VCaP (cell line): ENCODE results near the gene QKI.

Experiments
- H3K27ac ChIP-seq: fragments of 450-650 bp; 2 replicates; pipeline ENCODE4 v1.5.1; 2017
- CTCF ChIP-seq: fragments of 450-650 bp; conservative IDR thresholded peaks from 2 replicates; pipeline ENCODE4 v1.5.1; 2017; ENCODE audit warnings: mild to moderate bottlenecking, moderate library complexity

Gene QKI

GRCh38 chr6:163613668-163614067, 199.2 kb downstream of the QKI start:
- TF ChIP-seq CTCF, result no peak

GRCh38 chr6:163616452-163616851, 201.9 kb downstream of the QKI start:
- TF ChIP-seq CTCF, result no peak
- no peak overlapping the region for H3K27ac ChIP-seq

More at GRCh38 chr6:163613668-163614067, 199.2 kb downstream of the QKI start:
- no peak overlapping the region for H3K27ac ChIP-seq

DNA sequence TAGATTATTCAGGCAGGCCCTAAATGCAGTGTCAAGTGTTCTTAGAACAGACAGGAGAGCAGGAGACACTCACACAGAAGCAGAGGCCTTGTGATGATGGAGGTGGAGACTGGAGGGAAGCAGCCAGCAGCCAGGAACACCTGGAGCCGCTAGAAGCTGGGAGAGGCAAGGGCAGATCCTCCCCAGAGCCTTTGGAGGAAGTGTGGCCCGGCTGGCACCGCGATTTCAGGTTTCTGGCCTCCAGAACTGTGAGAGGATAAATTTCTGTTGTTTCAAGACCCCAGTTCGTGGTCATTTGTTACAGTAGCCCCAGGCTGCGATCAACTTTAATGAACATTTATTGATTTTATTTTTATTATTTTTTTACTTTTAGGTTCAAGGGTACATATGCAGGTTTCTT, 203.0 kb downstream of the QKI start:
- TF ChIP-seq CTCF, result no peak
- H3K27ac ChIP-seq, result no peak overlapping the region

DNA sequence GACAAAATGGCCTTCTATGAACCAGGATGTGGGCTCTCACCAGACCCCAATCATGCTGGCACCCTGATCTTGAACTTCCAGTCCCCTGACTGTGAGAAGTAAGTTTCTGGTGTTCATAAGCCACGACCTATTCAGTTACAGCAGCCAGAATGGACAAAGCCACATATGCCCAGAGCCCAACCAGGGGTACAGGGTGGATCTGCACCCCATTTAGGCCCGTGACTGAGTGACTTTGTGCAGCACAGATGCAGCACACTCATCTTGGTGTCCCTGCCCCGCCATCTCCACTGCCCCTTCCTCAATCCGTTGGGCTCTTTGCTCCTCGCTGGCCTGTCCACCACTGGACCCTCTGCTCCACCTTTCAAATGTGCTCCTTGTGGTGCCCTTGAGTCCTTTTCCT, 205.6 kb downstream of the QKI start:
- H3K27ac ChIP-seq, result no peak overlapping the region
- no peak for TF ChIP-seq CTCF

DNA sequence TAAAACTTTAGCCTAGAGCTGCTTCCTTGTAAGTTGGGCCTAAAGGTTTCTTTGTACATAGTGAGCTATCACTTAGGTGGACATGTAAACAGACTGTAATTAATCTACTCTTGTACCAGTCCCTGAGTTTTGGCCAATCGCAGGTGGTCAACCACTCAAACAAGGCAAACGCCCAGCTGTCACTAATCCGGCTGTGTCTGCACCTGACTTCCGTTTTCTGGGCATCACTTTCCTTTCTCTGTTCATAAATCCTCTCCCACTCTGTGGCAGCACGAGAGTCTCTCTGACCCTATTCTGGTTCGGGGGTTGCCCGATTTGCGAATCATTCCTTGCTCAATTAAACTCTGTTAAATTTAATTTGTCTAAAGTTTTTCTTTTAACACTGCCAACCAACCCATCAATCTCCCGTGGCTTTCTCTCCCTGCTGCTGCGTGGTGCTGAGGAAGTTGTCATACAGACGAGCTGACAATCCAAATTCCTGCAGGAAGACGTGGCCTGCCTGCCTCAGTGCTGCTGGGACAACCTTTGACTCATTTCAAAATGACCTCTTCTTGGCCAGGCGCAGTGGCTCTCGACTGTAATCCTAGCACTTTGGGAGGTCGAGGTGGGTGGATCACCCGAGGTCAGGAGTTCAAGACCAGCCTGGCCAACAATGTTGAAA, 206.3 kb downstream of the QKI start:
- TF ChIP-seq CTCF, result no peak
- no peak overlapping the region for H3K27ac ChIP-seq

DNA sequence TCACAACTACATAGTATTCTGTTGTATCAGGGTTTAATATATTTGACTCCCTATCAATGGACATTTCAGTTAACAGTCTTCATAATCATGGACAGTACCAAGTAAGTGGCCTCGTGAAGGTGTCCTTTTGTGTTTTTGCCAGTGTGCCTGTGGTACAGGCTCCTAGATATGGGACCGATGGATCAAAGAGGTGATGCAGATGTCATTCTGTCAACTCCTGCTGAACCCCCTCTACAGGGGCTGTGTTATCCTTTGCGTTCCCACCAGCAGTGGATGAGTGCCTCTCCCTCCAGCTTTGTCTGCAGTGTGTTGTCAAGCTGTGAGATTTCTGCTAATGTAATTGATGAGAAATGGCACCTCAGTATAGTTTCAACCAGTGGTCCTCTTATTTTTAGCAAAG, 210.7 kb downstream of the QKI start:
- no peak overlapping the region for H3K27ac ChIP-seq
- no peak for TF ChIP-seq CTCF

DNA sequence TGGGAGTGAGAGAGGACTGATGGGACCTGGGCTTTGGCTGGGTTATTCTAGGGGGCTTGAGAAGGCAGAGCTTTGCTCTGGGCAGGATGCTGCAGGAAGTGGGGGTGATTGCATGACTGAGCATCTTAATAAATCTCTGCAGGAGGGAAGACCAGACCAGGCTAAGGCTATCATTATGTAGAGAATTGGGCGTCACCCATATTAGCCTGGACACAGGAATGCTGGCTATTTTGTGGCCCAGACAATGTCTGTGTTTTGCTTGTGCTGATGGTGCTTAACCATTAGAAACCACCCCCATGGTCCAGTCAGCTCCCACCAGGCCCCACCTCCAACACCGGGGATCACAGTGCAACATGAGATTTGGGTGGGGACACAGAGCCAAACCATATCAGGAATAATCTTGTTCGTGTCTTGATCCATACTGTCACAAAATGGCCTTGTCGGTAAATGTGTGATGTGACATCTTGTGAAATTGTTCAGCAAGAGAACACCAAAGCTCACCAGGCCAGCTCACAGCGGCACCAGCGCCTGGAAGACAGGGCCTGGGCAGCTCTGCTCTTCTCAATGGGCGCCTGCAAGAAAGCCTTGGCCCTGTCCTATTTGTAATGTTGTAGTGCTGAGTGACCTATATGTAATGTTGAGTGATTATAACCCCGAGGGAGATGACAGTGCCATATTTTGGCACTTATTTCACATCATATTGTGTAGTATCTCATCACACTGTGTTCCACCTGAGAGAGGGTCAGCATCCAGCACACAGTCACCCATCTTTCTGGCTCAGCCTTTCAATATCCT, 211.8 kb downstream of the QKI start:
- TF ChIP-seq CTCF, result no peak
- no peak overlapping the region for H3K27ac ChIP-seq
